Measurements from ENCODE around the gene THSD7A. TPM values are rescaled to one million over a fixed set of nuclear protein-coding genes. Genes with fewer than 3 reads are reported as not detected.

Gene THSD7A
- total and polyA plus RNA-seq, 2 experiments from 2014 or later: 4.0 to 8.3 TPM

DNA sequence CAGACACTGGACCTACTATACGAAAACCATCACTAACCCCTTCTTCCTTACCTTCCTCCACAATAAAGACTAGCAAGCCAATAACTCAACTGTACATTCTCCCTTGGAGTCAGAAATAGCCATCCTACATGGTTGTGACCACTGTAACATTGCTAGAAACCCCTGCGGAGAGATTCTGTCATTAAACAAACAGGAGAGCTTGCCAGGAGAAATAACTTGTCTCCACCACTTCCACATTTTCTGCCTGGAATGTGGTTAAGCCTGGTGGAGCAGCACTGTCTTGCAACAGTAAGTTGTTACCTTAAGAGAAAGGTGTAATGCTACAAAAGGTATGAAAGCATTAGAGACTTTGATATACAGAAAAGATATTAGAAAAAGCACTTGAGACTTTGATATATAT, 45.8 kb downstream of the THSD7A start:
- WGBS (ENCODE audit: low lambda C conversion rate, missing lambda C conversion rate): 59% methylated on average over 2 of the region's 2 CpGs
- Histone ChIP-seq H4K20me1 (ENCODE audit: insufficient read depth, poor library complexity, severe bottlenecking) (no peaks in the 10 kb centered on the region), H3K4me1 (ENCODE audit: insufficient read depth) (no peaks in the 10 kb centered on the region), H3K79me2 (no peaks in the 10 kb centered on the region), H3K27me3 (no peaks in the 10 kb centered on the region), H3K27ac (no peak overlapping the region), H2AFZ (no peak overlapping the region), H3K36me3 (replicated peaks; ENCODE audit: insufficient read depth, low read depth) (no peaks in the 10 kb centered on the region), H3K4me2 (no peak overlapping the region), H3K4me3 (no peak overlapping the region), H3K9me2 (replicated peaks; ENCODE audit: insufficient read depth) (no peaks in the 10 kb centered on the region), H3K9me3 (ENCODE audit: low read depth) (no peaks in the 10 kb centered on the region)
- TF ChIP-seq EZH2phosphoT487 (IDR thresholded peaks at IDR 0.05; ENCODE audit: low read depth, severe bottlenecking, unreplicated experiment) (no peak), EZH2 (IDR thresholded peaks at IDR 0.05; ENCODE audit: borderline replicate concordance) (no peak)
- TF ChIP-seq, protein P1, sequence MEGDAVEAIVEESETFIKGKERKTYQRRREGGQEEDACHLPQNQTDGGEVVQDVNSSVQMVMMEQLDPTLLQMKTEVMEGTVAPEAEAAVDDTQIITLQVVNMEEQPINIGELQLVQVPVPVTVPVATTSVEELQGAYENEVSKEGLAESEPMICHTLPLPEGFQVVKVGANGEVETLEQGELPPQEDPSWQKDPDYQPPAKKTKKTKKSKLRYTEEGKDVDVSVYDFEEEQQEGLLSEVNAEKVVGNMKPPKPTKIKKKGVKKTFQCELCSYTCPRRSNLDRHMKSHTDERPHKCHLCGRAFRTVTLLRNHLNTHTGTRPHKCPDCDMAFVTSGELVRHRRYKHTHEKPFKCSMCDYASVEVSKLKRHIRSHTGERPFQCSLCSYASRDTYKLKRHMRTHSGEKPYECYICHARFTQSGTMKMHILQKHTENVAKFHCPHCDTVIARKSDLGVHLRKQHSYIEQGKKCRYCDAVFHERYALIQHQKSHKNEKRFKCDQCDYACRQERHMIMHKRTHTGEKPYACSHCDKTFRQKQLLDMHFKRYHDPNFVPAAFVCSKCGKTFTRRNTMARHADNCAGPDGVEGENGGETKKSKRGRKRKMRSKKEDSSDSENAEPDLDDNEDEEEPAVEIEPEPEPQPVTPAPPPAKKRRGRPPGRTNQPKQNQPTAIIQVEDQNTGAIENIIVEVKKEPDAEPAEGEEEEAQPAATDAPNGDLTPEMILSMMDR (IDR thresholded peaks at IDR 0.05; ENCODE audit: poor library complexity): no peak
- no peak for DNase-seq (ENCODE audit: low spot score)

- Histone ChIP-seq H3K9me3 (ENCODE audit: low read depth) (no peaks in the 10 kb centered on the region), H2AFZ (no peak overlapping the region), H3K36me3 (replicated peaks; ENCODE audit: insufficient read depth, low read depth) (no peaks in the 10 kb centered on the region), H3K79me2 (no peaks in the 10 kb centered on the region), H3K4me3 (no peak overlapping the region), H3K27me3 (no peaks in the 10 kb centered on the region), H3K4me1 (ENCODE audit: insufficient read depth) (no peaks in the 10 kb centered on the region), H3K27ac (no peak overlapping the region), H3K9me2 (replicated peaks; ENCODE audit: insufficient read depth) (no peaks in the 10 kb centered on the region), H3K4me2 (no peak overlapping the region), H4K20me1 (ENCODE audit: insufficient read depth, poor library complexity, severe bottlenecking) (no peaks in the 10 kb centered on the region)
- no peak for DNase-seq (ENCODE audit: low spot score)
- WGBS (ENCODE audit: low lambda C conversion rate, missing lambda C conversion rate): 95% methylated on average over 3 of the region's 3 CpGs
- no peak for TF ChIP-seq EZH2phosphoT487 (IDR thresholded peaks at IDR 0.05; ENCODE audit: low read depth, severe bottlenecking, unreplicated experiment)
- no peak for TF ChIP-seq EZH2 (IDR thresholded peaks at IDR 0.05; ENCODE audit: borderline replicate concordance)
- TF ChIP-seq, protein P1 (IDR thresholded peaks at IDR 0.05; ENCODE audit: poor library complexity): no peak
Measured at GRCh38 chr7:11784769-11785536, 47.0 kb downstream of the THSD7A start.

GRCh38 chr7:11779864-11780674, 51.9 kb downstream of the THSD7A start:
- H3K27ac ChIP-seq: no peak overlapping the region
- no peaks in the 10 kb centered on the region for H3K79me2 ChIP-seq
- H3K36me3 ChIP-seq (replicated peaks; ENCODE audit: insufficient read depth, low read depth): no peaks in the 10 kb centered on the region
- TF ChIP-seq EZH2phosphoT487 (IDR thresholded peaks at IDR 0.05; ENCODE audit: low read depth, severe bottlenecking, unreplicated experiment) (no peak), EZH2 (IDR thresholded peaks at IDR 0.05; ENCODE audit: borderline replicate concordance) (no peak)
- TF ChIP-seq, protein P1 (IDR thresholded peaks at IDR 0.05; ENCODE audit: poor library complexity): no peak
- no peak for DNase-seq (ENCODE audit: low spot score)
- no peaks in the 10 kb centered on the region for H3K27me3 ChIP-seq
- no peak overlapping the region for H2AFZ ChIP-seq
- no peaks in the 10 kb centered on the region for H3K9me3 ChIP-seq (ENCODE audit: low read depth)
- no peak overlapping the region for H3K4me2 ChIP-seq
- no peaks in the 10 kb centered on the region for H3K9me2 ChIP-seq (replicated peaks; ENCODE audit: insufficient read depth)
- H3K4me3 ChIP-seq: no peak overlapping the region
- WGBS (ENCODE audit: low lambda C conversion rate, missing lambda C conversion rate): 83% methylated on average over 7 of the region's 7 CpGs
- no peaks in the 10 kb centered on the region for H4K20me1 ChIP-seq (ENCODE audit: insufficient read depth, poor library complexity, severe bottlenecking)
- H3K4me1 ChIP-seq (ENCODE audit: insufficient read depth): no peaks in the 10 kb centered on the region

Measured in hepatocyte (in vitro differentiated cells).